HG02642 (cell line): ENCODE data around the gene DCDC2.
"Not testable (repeated sequence)": the region's sequence is repeated elsewhere in the genome, so short reads cannot be mapped to it uniquely, and the experiment has no call there.

Source experiments
- ATAC-seq: cut with Tn5 transposase; IDR thresholded peaks from one replicate; pipeline ENCODE4 v1.9.1; 2021; ENCODE audit warnings: mild to moderate bottlenecking; ENCODE audit not compliant: unreplicated experiment, poor library complexity

The DCDC2 gene

DNA sequence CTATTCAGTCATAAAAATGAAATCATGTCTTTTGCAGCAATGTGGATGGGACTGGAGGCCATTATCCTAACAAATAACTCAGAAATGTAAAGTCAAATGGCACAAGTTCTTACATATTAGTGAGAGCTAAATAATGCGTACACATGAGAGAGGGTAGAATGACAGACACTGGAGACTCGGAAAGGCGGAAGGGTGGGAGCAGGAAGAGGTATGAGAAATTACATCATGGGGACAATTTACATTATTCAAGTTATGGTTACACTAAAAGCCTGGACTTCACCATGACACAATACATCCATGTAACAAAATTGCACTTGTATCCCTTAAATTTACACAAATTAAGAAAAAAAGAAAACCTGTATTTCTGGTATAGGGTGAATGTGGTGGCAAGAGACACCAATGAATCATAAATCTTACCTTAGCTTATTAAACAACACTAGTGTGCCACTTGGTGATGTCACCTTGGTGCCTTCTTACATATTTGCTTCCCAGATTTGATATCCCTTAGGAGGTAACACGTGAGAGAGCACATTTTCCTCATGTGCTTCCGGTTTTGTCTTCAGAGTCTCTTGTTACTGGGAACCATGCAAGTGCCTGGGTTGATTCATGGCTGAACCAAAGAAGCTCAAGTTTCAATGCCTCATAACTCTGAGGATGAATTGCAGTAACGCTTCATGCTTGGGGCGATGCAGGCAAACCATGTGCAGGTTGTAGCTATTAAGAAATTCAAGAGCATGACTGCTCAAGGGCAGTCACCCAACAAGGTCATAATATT lies 84.6 kb downstream of the DCDC2 start:
- ATAC-seq: no peak

DNA sequence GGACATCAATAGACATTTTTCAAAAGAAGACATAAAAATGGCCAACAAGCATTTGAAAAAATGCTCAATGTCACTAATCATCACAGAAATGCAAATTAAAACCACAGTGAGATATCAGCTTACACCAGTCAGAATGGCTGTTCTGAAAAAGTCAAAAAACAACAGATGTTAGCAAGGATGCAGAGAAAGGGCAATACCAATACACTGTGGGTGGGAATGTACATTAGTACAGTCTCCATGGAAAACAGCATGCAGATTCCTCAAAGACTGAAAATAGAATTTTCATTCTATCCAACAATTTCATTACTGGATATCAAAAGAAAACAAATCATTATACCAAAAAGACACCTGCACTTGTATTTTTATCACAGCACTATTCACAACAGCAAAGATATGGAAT lies 85.3 kb downstream of the DCDC2 start:
- no peak for ATAC-seq

DNA sequence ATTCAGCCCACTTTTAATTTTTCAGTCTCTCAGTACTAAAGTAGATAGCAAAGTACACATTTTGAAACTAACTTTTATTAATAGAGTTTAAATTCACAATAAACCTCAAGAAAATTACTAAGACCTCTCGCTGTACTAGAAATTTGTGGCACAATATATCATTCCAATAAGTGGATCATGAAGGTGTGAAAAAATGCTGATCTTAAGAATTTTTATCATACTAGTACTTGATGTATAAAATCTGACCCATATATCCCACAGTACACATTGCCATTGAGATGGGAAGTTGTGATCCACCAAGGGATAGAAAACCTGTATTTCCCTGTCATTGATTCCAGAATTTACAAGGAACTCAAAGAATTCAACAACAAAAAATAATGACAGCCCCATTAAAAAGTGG lies 85.7 kb downstream of the DCDC2 start:
- no peak for ATAC-seq

DNA sequence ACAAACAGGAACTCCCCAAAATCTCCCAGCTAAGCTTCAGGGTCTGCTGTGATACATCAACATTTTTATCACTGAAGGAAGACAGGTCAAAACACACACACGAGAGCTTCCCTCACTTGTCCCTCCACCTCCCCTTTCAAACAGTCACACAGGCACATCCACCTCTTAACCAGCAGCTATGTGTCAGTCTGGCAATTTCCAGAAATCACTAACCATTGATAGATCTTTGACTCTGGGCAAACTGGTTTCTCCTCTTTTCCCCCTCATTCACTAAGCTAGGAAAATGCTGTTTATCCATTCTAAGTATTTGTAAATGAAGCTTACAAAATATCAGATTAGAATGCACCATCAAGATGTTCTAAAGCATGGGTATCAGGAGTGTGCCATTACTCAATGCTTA lies 87.8 kb downstream of the DCDC2 start:
- no peak for ATAC-seq

DNA sequence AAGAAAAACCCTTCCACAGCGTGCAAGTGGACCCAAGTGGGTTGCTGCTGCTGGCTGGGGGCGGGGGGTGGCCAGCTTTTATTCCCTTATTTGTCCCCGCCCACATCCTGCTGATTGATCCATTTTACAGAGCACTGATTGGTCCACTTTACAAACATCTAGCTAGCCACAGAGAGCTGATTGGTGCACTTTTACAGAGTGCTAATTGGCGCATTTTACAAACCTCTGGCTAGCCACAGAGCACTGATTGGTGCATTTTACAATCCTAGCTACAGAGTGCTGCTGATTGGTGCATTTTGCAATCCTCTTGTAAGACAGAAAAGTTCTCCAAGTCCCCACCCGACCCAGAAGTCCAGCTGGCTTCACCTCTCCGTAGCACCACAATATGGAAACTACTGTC lies 99.6 kb downstream of the DCDC2 start:
- ATAC-seq: not testable (repeated sequence)

DNA sequence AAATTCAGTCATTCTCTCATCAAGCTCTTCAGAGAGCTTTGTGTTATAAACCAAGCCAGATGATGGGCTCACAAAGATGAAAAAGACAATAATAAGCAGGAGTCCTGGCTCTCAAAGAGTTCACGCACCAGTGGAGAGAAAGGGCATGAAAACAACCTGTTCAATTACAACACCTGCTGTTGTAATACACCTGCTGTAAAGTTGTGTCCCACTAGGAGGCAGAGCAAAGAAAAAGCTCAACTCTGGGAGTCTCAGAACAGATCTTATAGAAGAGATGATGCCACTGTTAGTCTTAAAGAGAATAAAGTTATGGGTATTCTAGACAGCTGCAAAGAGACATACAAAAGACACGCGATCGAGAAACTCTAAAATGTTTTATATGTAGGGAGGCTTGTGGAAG lies 100.6 kb downstream of the DCDC2 start:
- ATAC-seq: no peak

DNA sequence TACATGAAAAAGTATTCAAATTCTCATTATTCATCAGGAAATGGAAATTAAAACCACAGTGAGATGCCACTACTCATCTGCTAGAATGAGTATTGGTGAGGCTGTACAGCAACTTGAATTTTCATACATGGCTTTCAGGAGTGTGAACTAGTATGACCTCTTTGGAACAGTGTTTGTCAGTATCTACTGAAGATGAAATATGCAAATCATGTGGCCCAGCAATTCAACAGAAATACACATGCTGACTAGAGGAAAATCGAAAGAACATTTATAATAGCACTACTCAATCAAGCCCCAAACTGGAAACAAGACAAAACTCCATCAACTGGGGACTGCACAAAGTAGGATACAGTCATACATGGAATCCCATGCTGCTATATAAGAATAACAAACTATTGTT lies 102.2 kb downstream of the DCDC2 start:
- ATAC-seq: peak; percentile 91

DNA sequence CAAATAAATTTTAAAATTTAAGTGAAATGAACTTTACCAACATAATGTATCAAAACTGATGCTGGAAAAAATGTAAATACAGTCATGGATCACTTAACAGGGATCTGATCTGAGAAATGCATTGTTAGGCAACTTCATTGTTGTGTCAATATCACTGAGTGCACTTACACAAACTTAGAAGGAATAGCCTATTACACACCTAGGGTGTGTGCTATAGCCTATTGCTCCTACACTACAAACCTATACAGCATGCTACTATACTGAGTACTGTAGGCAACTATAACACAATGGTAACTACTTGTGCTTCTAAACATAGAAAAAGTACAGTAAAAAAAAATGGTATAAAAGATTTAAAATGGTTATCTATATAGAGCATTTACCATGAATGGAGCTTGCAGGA lies 104.5 kb downstream of the DCDC2 start:
- no peak for ATAC-seq

DNA sequence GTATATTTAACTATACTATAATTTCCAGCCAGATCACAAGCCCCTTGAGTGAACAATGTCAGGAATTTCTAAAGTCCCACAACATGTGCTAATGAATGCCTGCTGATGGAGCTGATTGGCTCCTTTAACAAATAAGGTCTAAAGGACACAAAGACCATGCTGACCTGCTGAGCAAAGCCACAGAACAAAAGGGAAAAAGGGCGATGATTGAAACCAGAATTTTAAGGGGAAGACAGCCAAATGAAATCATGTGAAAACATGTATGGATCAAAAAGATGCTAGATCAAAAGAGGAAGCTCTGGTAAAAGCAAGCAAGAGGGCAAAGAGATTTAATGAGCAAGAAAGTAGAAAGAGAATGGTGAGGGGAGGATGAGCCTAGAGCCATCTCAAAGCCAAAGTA lies 105.6 kb downstream of the DCDC2 start:
- ATAC-seq: no peak

DNA sequence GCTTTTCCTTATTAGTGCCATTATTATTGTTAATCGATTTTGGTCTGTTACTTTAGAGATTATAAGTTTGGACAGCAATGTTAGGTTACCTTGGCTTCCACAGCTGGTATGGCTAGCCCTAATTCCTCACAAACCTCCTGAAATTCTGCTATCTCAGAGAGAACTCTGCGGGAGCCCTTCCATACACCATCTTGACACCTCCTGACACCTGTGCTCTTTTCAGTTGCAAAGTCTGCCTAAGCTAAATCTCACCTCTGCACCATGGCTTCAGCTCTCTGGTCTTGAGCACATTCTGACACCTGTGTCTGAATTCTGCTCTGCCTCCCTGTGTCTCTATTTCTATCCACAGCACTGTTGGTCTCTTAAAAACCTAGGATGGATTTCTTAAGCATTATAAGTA lies 106.5 kb downstream of the DCDC2 start:
- no peak for ATAC-seq

DNA sequence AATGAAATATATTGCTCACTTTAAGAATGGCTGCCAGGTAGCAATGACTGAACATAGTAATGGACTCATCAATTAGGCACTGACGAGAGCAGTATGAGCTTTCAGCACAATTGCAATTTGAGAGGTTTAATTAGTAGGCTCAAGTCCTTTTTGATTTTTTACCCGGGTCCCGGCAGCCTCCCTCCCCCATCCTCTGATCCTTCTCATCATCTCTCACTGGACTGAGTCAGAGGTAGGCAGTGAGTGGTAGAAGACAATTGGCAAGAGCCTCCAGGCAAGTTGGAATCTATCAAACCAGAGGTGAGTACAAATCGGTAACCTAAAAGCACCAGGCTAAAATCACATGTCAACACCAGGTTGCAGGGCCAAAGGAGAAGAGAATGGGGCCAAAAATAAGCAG lies 107.9 kb downstream of the DCDC2 start:
- no peak for ATAC-seq

DNA sequence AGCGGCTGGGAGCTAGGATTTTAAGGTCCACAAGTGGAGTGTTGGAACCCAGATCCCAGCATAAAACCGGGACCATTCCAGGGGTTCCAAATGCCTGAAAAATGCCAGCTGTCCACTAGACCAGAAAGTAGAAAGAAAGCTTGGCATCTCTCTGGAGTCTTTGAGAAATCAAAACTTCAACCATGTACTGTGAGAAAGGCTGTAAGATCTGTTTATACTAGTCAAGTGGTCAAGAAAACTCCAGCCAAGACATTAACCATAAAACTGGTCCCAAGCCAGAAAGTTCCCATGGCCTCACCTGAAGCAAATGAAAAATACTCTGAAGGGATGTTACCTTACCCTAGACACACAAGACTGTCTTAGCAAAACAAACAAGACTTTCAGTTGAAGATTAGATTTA lies 112.6 kb downstream of the DCDC2 start:
- ATAC-seq: no peak

DNA sequence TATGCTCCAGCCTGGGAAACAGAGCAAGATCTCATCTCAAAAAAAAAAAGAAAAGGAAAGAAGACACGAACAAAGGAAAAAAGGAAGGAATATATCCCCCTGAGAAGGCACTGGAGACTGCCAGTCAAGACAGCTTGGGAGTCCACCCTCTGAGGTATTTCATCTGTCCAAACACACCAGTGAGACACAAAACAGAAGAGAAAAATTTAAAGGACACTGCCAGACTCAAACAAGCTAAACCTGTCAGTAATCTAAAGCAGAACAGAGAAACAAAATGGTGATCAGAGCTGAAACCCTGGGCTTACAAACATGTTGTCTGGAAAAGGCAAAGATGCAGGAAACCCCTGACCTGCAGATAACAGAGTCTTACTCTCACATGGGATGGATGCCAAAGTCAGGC lies 114.9 kb downstream of the DCDC2 start:
- ATAC-seq: no peak

DNA sequence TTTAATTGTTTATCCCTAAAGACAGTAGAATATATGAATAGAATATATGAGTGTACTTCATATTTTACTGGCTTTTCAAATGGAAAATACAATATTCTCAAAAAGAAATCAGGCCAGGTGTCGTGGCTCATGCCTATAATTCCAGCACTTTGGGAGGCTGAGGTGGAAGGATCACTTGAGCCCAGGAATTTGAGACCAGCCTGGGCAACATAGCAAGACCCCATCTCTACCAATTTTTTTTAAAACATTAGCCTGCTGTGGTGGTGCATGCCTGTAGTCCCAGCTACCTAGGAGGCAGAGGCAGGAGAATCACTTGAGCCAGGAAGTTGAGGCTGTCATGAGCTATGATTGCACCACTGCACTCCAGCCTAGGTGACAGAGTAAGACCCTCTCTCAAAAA lies 116.1 kb downstream of the DCDC2 start:
- not testable (repeated sequence) for ATAC-seq

DNA sequence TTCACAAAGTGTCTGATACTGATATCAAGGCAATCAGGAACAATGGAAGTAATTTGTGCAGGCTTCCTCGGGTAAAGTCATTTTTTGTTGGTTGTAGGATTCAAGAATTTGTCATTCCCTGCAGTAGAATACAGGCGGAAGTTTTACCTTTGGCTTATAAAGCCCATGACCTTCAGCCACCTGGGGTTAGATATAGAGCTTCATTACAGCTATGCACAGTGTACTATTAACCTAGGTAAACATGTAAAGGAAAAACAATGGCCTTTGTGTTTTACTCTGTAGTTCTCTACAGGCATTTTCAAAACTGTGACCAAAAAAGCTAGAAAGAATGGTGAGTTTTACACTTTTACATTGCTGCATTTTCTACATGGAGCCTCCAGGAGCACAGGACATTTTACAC lies 116.9 kb downstream of the DCDC2 start:
- no peak for ATAC-seq

DNA sequence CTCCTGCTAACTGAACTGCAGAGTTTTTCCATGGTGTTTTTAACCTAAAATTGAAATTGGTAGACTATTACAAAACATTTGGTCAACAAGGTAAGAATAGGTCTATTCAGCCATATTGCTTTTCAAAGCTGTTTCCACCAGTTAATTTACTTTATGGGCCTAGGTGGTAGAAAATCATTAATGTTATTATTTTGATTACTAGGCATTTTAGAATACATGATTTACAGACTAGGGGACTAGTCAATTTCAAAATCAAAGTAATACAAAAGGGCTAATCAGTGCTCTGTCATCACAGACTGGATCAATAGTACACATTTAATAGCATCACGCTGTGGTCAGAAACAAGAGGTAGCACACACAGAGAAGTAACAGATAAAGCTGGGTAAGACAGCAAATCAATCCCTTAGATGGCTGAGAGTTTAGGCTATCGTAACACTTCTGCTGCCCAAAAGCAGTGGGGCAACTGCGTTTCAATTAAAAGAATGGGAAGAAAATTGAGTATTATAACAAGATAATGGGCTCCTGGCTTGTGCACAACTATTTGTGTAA lies 117.4 kb downstream of the DCDC2 start:
- no peak for ATAC-seq

DNA sequence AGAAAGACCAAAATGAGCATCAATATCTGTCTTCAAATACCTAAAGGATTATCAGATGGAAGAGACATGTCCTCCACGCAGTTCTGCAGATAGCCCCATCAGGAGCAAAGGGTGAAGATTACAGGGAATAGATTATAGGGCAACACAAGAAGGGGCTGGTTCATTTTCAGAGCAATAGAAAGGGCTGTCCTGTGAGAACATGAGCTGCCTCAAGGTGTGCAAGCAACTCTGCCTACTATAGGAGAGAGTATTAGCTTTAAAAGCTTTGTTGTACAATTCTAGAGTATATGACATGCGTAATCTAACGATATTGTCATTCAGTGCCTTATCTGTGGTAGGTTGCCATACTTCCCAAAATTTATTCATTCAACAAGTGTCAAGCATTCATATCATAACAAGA lies 119.2 kb downstream of the DCDC2 start:
- no peak for ATAC-seq

DNA sequence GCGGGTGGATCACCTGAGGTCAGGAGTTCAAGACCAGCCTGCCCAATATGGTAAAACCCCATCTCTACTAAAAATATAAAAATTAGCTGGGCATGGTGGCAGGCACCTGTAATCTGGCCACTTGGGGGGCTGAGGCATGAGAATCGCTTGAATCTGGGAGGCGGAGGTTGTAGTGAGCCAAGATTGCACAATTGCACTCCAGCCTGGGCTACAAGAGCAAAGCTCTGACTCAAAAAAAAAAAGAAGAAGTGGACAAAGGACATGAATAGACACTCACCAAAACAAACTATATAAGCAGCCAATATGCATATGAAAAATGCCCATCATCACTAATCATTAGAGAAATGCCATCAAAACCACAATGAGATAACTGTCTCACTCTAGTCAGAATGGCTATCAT lies 121.1 kb downstream of the DCDC2 start:
- not testable (repeated sequence) for ATAC-seq

DNA sequence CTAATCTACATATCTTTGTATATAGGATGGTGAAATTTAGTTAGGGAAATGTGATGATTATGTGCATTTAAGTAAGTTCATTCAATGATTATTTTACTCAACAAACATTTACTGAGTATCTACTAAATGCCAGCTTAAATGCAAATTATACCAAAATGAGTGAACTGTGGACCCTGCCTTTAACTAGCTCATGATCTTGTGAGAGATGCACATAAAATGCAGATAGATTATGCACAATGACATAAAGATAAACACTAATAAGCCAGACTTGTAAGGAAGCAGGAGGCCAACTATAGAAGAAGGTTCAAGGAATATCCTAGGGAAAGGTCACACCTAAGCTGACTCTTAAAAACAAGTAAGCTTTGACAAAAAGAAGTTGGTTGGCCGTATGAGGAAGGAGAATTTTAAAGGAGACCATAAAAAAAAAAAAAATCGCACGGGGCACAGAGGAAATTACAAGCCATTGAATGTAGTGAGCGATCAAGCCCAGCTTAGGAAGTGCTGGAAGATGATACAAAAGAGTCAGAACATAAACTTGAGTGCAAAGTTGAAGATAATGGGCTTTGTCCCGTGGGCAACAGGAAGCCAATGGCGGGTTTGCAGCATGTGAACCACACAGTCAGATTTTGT lies 123.9 kb downstream of the DCDC2 start:
- ATAC-seq: no peak

DNA sequence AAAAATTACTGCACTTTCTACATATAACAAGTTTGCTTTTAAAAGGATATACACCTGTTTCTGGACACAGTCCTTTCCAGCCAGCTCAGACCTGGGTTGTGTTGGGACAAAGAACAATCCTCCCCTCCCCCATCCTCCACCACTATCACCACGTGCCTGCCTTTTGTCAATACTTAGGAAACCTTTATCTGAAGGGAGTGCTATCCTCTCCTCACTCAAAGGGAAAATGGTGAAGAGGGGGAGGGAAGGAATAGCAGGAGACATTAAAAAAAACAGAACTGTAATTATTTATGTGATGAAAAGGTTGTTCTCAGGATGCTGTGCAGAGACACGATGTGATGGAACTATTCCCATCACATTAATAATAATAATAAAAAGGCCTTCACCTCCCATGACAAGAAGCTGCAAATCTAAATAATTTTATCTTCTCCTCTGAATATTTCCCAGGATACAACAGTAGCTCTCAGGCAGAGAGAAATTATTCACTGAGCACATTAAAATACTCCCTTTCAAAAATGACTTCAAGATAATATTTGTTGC lies 126.4 kb downstream of the DCDC2 start:
- no peak for ATAC-seq

DNA sequence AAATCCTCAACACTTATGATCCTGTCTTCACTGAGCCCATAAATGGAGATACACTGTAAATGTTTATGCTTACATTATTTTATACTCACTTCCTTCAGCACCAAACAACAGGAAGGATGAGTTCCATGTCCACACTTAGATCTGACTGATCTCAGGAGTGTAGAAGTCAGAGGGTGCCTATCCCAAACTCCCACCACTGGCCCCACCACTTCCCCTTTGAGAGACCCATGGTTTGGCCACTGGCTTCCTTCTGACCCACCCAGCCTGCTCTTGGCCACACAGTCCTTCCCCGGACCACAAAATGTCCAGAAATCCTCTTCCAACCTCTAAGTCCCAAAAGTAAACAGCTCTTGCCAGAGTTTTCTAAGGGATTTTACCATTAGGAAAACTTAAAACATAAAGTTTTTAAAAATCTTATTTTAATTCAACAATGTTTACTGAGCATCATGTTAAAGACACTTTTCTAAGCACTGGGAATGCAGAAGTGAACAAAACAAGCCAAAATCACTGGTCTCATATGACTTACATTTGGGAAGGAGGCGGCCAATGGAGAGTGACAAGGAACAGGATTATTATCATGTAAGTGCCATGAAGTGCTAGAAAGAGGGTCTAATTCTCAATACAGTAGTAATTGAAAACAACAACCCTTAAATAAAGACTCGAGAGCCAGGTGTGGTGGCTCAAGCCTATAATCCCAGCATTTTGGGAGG lies 128.0 kb downstream of the DCDC2 start:
- no peak for ATAC-seq
